H9 (cell line): ENCODE results near the gene RNU4-1. TPM values are rescaled to one million over a fixed set of nuclear protein-coding genes. Genes with fewer than 3 reads are reported as not detected.
A peak's percentile ranks its signal among the peaks of the same experiment; 100 is the strongest.

ENCODE experiments used
- DNase-seq: peaks from one replicate; pipeline ENCODE4 v3.0.0-alpha.2; 2017
- H2AFZ ChIP-seq: one replicate; pipeline ENCODE4 v1.6.1; 2013; ENCODE audit warnings: mild to moderate bottlenecking, low read length, control low read depth, moderate library complexity
- H2AK5ac ChIP-seq: 2 replicates; pipeline ENCODE4 v1.6.1; 2013; ENCODE audit warnings: low read length, control low read depth, mixed read lengths; ENCODE audit not compliant: insufficient read length
- H2BK120ac ChIP-seq: one replicate; pipeline ENCODE4 v1.6.1; 2013; ENCODE audit warnings: low read depth, mild to moderate bottlenecking, low read length, control low read depth, inconsistent platforms; ENCODE audit not compliant: poor library complexity, severe bottlenecking
- H2BK12ac ChIP-seq: 2 replicates; pipeline ENCODE4 v1.6.1; 2013; ENCODE audit warnings: low read length, control low read depth, mixed read lengths, low read depth; ENCODE audit not compliant: insufficient read length
- H2BK15ac ChIP-seq: 2 replicates; pipeline ENCODE4 v1.6.1; 2013; ENCODE audit warnings: low read depth, low read length, control low read depth
- H2BK20ac ChIP-seq: one replicate; pipeline ENCODE4 v1.6.1; 2013; ENCODE audit warnings: low read depth, mild to moderate bottlenecking, low read length, control low read depth, inconsistent platforms; ENCODE audit not compliant: poor library complexity, severe bottlenecking
- H2BK5ac ChIP-seq: 2 replicates; pipeline ENCODE4 v1.6.1; 2013; ENCODE audit warnings: low read length, control low read depth, mixed read lengths; ENCODE audit not compliant: insufficient read length
- H3K14ac ChIP-seq: 2 replicates; pipeline ENCODE4 v1.6.1; 2013; ENCODE audit warnings: low read length, control low read depth; ENCODE audit not compliant: insufficient read depth
- H3K18ac ChIP-seq: 2 replicates; pipeline ENCODE4 v1.6.1; 2013; ENCODE audit warnings: low read depth, mild to moderate bottlenecking, mixed read lengths, low read length, control low read depth; ENCODE audit not compliant: insufficient read length
- H3K23ac ChIP-seq: 2 replicates; pipeline ENCODE4 v1.6.1; 2013; ENCODE audit warnings: low read length, control low read depth, mixed read lengths, low read depth; ENCODE audit not compliant: insufficient read length
- H3K23me2 ChIP-seq: 2 replicates; pipeline ENCODE4 v1.6.1; 2013; ENCODE audit warnings: low read depth, mild to moderate bottlenecking, mixed read lengths, low read length, control low read depth; ENCODE audit not compliant: insufficient read length, poor library complexity, severe bottlenecking
- H3K27ac ChIP-seq: 2 replicates; pipeline ENCODE4 v1.5.1; 2013; ENCODE audit warnings: low read length, control low read depth, mixed read lengths, low read depth; ENCODE audit not compliant: insufficient read length
- H3K27me3 ChIP-seq: 2 replicates; pipeline ENCODE4 v1.6.1; 2013; ENCODE audit warnings: low read length, control low read depth, inconsistent platforms; ENCODE audit not compliant: insufficient read depth
- H3K4ac ChIP-seq: 2 replicates; pipeline ENCODE4 v1.6.1; 2013; ENCODE audit warnings: low read depth, mild to moderate bottlenecking, control low read depth, inconsistent platforms, low read length, moderate library complexity
- H3K4me1 ChIP-seq: 2 replicates; pipeline ENCODE4 v1.6.1; 2013; ENCODE audit warnings: low read length, control low read depth, inconsistent platforms; ENCODE audit not compliant: insufficient read depth
- H3K4me2 ChIP-seq: 2 replicates; pipeline ENCODE4 v1.6.1; 2013; ENCODE audit warnings: low read length, control low read depth, mixed read lengths; ENCODE audit not compliant: insufficient read length, insufficient read depth
- H3K56ac ChIP-seq: 2 replicates; pipeline ENCODE4 v1.6.1; 2013; ENCODE audit warnings: low read depth, mild to moderate bottlenecking, mixed read lengths, low read length, control low read depth; ENCODE audit not compliant: insufficient read length
- H3K79me1 ChIP-seq: 2 replicates; pipeline ENCODE4 v1.6.1; 2013; ENCODE audit warnings: low read depth, mild to moderate bottlenecking, moderate library complexity, low read length, control low read depth, inconsistent platforms; ENCODE audit not compliant: insufficient read depth, poor library complexity, severe bottlenecking
- H3K79me2 ChIP-seq: 2 replicates; pipeline ENCODE4 v1.6.1; 2013; ENCODE audit warnings: low read length, control low read depth, inconsistent platforms; ENCODE audit not compliant: insufficient read depth
- H3K9ac ChIP-seq: 2 replicates; pipeline ENCODE4 v1.6.1; 2013; ENCODE audit warnings: low read length, control low read depth, mixed read lengths; ENCODE audit not compliant: insufficient read length; ENCODE audit errors: extremely low read depth
- H3K9me3 ChIP-seq: one replicate; pipeline ENCODE4 v1.6.1; 2013; ENCODE audit warnings: low read depth, low read length, inconsistent platforms; ENCODE audit not compliant: control insufficient read depth
- H3T11ph ChIP-seq: one replicate; pipeline ENCODE4 v1.6.1; 2013; ENCODE audit warnings: mild to moderate bottlenecking, low read length, control low read depth, inconsistent platforms
- H4K20me1 ChIP-seq: one replicate; pipeline ENCODE4 v1.6.1; 2013; ENCODE audit not compliant: control insufficient read depth, insufficient read length, insufficient read depth
- H4K5ac ChIP-seq: 2 replicates; pipeline ENCODE4 v1.6.1; 2013; ENCODE audit warnings: low read depth, mild to moderate bottlenecking, mixed read lengths, low read length, control low read depth; ENCODE audit not compliant: insufficient read length
- H4K8ac ChIP-seq: replicated peaks from 2 replicates; pipeline ENCODE4 v1.6.1; 2013; ENCODE audit warnings: low read length, control low read depth, mixed read lengths, low read depth; ENCODE audit not compliant: insufficient read length
- H4K91ac ChIP-seq: 2 replicates; pipeline ENCODE4 v1.6.1; 2013; ENCODE audit warnings: low read depth, mild to moderate bottlenecking, moderate library complexity, mixed read lengths, low read length, control low read depth; ENCODE audit not compliant: insufficient read length
- H3K27ac Mint-ChIP-seq, 3 experiments: 2 replicates in 2 of 3; 3 replicates in 1 of 3; pipeline ENCODE4 v1.8.0; 2020 to 2021; ENCODE audit warnings: mixed read lengths in 3 of 3, mild to moderate bottlenecking in 1 of 3, moderate library complexity in 1 of 3
- H3K27me3 Mint-ChIP-seq: 2 replicates; pipeline ENCODE4 v1.8.0; 2021; ENCODE audit warnings: low read depth, mild to moderate bottlenecking, moderate library complexity, mixed read lengths
- H3K36me3 Mint-ChIP-seq, 3 experiments: 2 replicates in 2 of 3; 3 replicates in 1 of 3; pipeline ENCODE4 v1.8.0; 2020 to 2021; ENCODE audit warnings: low read depth in 3 of 3, mixed read lengths in 3 of 3; ENCODE audit not compliant: insufficient read depth in 1 of 3
- H3K4me1 Mint-ChIP-seq, 2 experiments: 2 replicates each; pipeline ENCODE4 v1.8.0; 2020; ENCODE audit warnings: mixed read lengths in 2 of 2
- H3K4me3 Mint-ChIP-seq, 2 experiments: 2 replicates in 1 of 2; 3 replicates in 1 of 2; pipeline ENCODE4 v1.8.0; 2020 to 2021; ENCODE audit warnings: mild to moderate bottlenecking in 2 of 2, mixed read lengths in 2 of 2, moderate library complexity in 1 of 2
- H3K9me3 Mint-ChIP-seq, 2 experiments: 2 replicates in 1 of 2; 3 replicates in 1 of 2; pipeline ENCODE4 v1.8.0; 2020; ENCODE audit warnings: mild to moderate bottlenecking in 2 of 2, mixed read lengths in 2 of 2, moderate library complexity in 1 of 2
- CTCF ChIP-seq: fragments of 200-600 bp; sonication (generic); conservative IDR thresholded peaks from 3 replicates; pipeline ENCODE4 v1.8.0; 2021; ENCODE audit warnings: antibody characterized with exemption, mild to moderate bottlenecking
- WGBS: extraction: QIAGEN DNeasy Blood & Tissue Kit; methylation state at CpG from one replicate; pipeline ENCODE4 v1.1.7; 2013; ENCODE audit warnings: missing lambda C conversion rate, low lambda C conversion rate, mixed read lengths; ENCODE audit not compliant: insufficient read length; ENCODE audit errors: extremely low coverage; 5-methylcytosine and 5-hydroxymethylcytosine counted together
- total RNA-seq: library from RNA; stranded (reverse); gene quantifications from 2 replicates; pipeline ENCODE4 v1.2.1, GENCODE V29; 2021

Gene RNU4-1
- total RNA-seq, 1 experiment from 2014 or later: 3,262 TPM

GRCh38 chr12:120321382-120322202, 28.6 kb upstream of the RNU4-1 start:
- Histone ChIP-seq H3K79me1 (no peaks in the 10 kb centered on the region), H2AFZ (no peak overlapping the region), H3K56ac (no peak overlapping the region), H3K27me3 (no peaks in the 10 kb centered on the region), H2BK20ac (no peak overlapping the region), H3K27ac (no peak overlapping the region), H3K4me1 (no peaks in the 10 kb centered on the region), H2BK120ac (no peak overlapping the region), H4K91ac (no peak overlapping the region), H4K20me1 (no peaks in the 10 kb centered on the region), H2BK5ac (no peak overlapping the region), H3K4ac (no peak overlapping the region), H3K23ac (no peak overlapping the region), H3T11ph (no peak overlapping the region), H3K18ac (no peak overlapping the region), H3K9me3 (no peaks in the 10 kb centered on the region), H3K79me2 (no peaks in the 10 kb centered on the region), H2BK15ac (no peak overlapping the region), H3K9ac (peak overlapping the region; percentile 31), H3K4me2 (no peak overlapping the region), H3K14ac (no peak overlapping the region), H4K8ac (no peak overlapping the region), H2AK5ac (no peak overlapping the region), H2BK12ac (no peak overlapping the region), H3K23me2 (peaks cover 3% of the 10 kb centered on the region), H4K5ac (no peak overlapping the region)
- TF ChIP-seq CTCF: no peak
- H3K27me3 Mint-ChIP-seq: peaks cover 22% of the 10 kb centered on the region
- no peaks in the 10 kb centered on the region for H3K36me3 Mint-ChIP-seq
- no CpG with 5 or more reads among the region's 13 CpGs for WGBS
- H3K27ac Mint-ChIP-seq: no peak overlapping the region
- H3K4me3 Mint-ChIP-seq: no peak overlapping the region; a peak in 1 of 5 replicates
- DNase-seq: no peak
- H3K4me1 Mint-ChIP-seq: peaks cover 14 to 16% of the 10 kb centered on the region in 2 experiments
- no peaks in the 10 kb centered on the region for H3K9me3 Mint-ChIP-seq
